GM18907 (cell line): ENCODE measurements around the gene PSMB4.
"Not testable (repeated sequence)": the region's sequence is repeated elsewhere in the genome, so short reads cannot be mapped to it uniquely, and the experiment has no call there.

Source experiments
- ATAC-seq: cut with Tn5 transposase; IDR thresholded peaks from one replicate; pipeline ENCODE4 v1.9.1; 2021; ENCODE audit warnings: mild to moderate bottlenecking, moderate library complexity; ENCODE audit not compliant: unreplicated experiment

Gene PSMB4

GRCh38 chr1:151386002-151386401, 13.4 kb upstream of the PSMB4 start:
- ATAC-seq: no peak

- not testable (repeated sequence) for ATAC-seq
Observed at GRCh38 chr1:151390221-151391078, 8.9 kb upstream of the PSMB4 start.

- no peak for ATAC-seq
Observed at GRCh38 chr1:151391079-151391563, 8.3 kb upstream of the PSMB4 start.

GRCh38 chr1:151393583-151393982, 5.8 kb upstream of the PSMB4 start:
- ATAC-seq: no peak

GRCh38 chr1:151396265-151396664, 3.1 kb upstream of the PSMB4 start:
- not testable (repeated sequence) for ATAC-seq

GRCh38 chr1:151401125-151401788, 1.9 kb downstream of the PSMB4 start:
- no peak for ATAC-seq

- no peak for ATAC-seq
Observed at GRCh38 chr1:151401860-151402259, 2.5 kb downstream of the PSMB4 start.

GRCh38 chr1:151402764-151403163, 3.4 kb downstream of the PSMB4 start:
- ATAC-seq: no peak

GRCh38 chr1:151403612-151404011, 4.2 kb downstream of the PSMB4 start:
- no peak for ATAC-seq

- no peak for ATAC-seq
Observed at GRCh38 chr1:151405187-151405951, 6.0 kb downstream of the PSMB4 start.

- no peak for ATAC-seq
Observed at GRCh38 chr1:151406176-151406575, 6.8 kb downstream of the PSMB4 start.

GRCh38 chr1:151407304-151407703, 7.9 kb downstream of the PSMB4 start:
- no peak for ATAC-seq

GRCh38 chr1:151408891-151409290, 9.5 kb downstream of the PSMB4 start:
- no peak for ATAC-seq

GRCh38 chr1:151411884-151412283, 12.5 kb downstream of the PSMB4 start:
- ATAC-seq: no peak

GRCh38 chr1:151416231-151416630, 16.9 kb downstream of the PSMB4 start:
- no peak for ATAC-seq

- ATAC-seq: no peak
Observed at GRCh38 chr1:151418081-151418480, 18.7 kb downstream of the PSMB4 start.

- no peak for ATAC-seq
Observed at GRCh38 chr1:151419819-151420218, 20.4 kb downstream of the PSMB4 start.

- ATAC-seq: no peak
Observed at GRCh38 chr1:151425103-151425502, 25.7 kb downstream of the PSMB4 start.

- no peak for ATAC-seq
Observed at GRCh38 chr1:151428068-151428467, 28.7 kb downstream of the PSMB4 start.

- not testable (repeated sequence) for ATAC-seq
Observed at GRCh38 chr1:151433827-151434226, 34.5 kb downstream of the PSMB4 start.

- no peak for ATAC-seq
Observed at GRCh38 chr1:151435174-151435573, 35.8 kb downstream of the PSMB4 start.
